HG03565 (cell line): Measurements from ENCODE around the gene SOHLH1.

ENCODE experiments used
- ATAC-seq: cut with Tn5 transposase; IDR thresholded peaks from one replicate; pipeline ENCODE4 v1.9.1; 2021; ENCODE audit warnings: mild to moderate bottlenecking, moderate library complexity; ENCODE audit not compliant: unreplicated experiment

SOHLH1 gene

DNA sequence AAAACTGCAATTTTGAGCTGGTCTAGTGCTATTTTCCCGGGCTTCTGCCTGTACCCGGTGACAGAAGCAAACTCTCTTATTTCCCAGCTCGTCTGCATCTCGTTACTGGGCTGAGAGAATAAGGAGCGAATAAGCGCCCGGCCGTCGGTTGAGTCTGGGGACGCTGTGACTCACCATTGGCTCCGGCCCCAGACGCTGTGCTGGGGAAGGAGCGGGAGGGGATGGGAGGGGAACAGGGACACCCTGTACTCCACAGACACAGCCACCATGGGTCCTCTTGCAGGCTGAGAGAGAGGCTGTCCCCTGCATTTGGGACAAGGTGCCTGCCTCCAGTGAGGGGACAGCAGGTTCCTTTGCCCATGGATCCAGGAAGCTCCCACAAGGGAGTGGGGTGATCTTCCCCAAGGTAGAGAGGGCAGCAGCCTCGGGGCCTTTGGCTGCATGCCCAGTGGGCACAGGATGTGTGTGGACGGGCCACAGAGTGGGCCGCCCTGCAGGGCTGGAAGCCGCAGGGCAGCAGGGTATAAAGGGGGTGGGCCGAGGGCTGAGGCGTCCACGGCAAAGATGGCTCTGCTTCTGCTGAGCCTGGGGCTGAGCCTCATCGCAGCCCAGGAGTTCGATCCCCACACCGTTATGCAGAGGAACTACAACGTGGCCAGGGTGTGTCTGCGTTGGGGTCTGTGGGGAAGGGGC lies 36.4 kb downstream of the SOHLH1 start, which contains the start of gene LCN9:
LCN9 (plus strand) TSS at position 552 of the 693 bp plus-strand sequence; CDS start at position 565, 13 bp downstream.
- ATAC-seq, result no peak

DNA sequence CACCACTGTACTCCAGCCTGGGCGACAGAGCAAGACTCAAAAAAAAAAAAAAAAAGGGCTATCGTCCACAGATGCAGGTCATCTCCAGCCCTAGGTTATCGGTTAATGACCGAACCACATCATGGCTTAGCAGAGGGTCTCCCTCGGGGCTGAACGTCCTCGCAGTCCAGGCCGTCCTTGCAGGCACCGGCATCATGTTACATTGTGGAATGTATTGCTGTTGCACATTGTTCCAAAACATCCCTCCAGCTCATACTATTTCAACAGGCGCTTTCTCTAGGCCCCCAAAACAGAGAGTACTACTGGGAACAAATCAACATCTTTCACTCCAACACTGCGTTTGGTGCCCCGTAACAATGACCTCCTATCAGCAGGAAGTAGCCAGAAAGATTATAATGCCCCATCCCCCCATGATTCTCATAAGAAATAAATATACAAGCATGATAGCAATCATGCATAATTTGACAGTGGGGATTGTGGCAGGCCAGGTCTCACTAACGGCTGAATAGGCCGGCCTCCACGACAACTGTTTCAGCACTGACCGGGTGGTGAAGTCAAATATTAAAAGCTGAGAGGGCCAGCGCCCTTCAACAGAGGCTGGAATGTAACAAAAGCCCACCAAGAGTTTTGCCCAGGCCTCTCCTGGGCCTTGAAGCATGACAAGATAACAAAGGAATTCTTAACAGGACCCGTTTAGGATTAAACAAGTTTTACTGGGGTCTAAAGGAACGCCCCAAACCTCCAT lies 37.3 kb downstream of the SOHLH1 start:
- ATAC-seq, result no peak

GRCh38 chr9:135660407-135660806 lies 38.9 kb downstream of the SOHLH1 start:
- ATAC-seq, result no peak

DNA sequence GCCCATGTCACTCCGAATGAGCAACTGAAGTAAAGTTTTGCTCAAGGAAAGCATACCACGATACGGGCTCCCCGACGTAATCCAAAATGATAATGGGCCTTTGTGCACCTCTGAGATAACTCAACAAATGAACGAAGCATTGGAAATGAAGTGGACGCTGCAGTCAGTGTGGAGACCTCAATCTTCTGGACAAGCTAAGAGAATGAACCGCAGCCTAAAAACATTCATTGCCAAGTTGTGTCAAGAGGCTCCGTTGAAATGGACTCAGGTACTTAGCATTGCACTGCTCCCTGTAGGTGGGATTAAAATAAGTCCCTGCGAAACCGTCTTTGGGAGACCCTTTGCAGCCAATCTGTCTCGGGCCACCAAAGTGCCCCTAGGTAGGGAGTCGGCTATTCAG lies 40.0 kb downstream of the SOHLH1 start:
- no peak for ATAC-seq

- ATAC-seq, result no peak
Measured at GRCh38 chr9:135657416-135657815, 41.9 kb downstream of the SOHLH1 start.

DNA sequence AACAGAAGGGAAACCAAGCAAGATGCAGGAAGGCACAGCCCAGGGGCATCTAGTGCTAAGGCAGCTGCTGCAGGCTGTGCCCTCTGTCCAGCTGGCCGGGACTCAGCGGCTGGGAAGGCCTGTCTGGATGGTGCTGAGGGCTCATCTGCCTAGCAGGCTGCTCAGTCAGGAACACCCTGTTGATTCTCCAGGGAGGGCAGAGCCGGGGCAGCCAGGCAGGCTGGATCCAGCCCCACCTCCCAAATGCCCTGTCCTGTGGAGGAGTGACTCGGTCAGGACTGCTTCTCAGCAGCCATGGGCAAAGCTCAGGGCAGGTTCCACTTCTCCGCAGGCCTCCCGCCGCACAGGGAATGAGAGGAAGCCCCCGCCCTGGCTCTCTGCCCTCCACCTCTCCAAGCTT lies 44.0 kb downstream of the SOHLH1 start:
- no peak for ATAC-seq

DNA sequence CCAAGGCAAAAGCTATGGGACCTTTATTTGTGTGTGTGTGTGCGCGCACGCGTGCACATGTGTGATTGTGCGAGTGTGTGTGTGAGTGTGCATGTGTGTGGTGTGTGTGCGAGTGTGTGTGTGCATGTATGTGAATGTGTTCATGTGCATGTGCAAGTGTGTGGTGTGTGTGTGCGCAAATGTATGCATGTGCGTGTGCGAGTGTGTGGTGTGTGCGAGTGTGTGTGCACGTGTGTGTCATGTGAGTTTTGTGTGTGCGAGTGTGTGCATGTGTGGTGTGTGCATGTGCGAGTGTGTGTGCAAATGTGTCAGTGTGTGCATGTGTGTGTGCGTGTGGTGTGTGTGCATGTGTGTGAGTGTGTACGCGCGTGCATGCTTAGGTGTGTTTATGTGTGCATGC lies 48.9 kb downstream of the SOHLH1 start:
- ATAC-seq, result no peak

- ATAC-seq, result no peak
Measured at GRCh38 chr9:135649508-135649907, 49.8 kb downstream of the SOHLH1 start.

DNA sequence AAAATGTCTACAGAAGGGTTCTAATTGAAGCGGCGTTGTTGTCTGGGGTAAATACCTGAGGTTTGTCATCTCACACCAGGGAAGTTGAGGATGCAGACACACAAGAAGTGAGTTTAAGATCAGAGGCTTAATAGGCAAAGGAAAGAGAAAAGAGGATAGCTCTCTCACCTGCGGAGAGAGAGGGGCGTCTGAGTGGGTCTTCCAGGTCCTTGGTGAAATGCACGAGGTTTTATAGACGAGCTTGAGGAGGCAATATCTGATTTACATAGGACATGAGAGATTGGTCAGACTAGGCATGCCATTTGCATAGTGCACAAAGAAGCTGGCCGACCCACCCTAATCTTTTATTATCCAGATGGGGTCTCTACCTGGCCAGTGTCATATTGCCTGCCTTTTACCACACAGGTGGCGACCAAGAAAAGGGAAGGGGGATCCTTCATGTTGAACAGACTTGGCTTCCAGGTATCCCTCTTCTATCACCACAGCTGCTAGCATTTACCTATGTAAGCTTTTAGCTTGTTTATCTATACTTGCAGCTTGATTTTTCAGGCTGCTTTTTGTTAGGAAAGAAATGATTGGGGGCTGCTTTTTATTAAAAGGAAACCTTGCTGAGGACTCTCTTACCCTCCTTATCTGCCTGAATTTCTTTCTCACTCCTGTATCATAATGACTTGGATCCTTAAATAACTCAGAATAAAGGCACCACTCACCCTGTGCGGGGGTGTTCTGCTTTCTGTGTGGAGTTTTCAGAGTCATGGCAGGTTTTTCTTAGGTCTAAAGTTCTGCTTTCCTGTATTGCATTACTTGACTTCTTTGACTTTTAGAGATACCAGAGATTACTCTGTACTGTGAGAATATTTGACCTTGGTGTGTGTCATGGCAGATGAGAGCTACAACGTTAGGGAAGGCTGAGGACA lies 50.5 kb downstream of the SOHLH1 start:
- ATAC-seq, result no peak

- no peak for ATAC-seq
Measured at GRCh38 chr9:135647884-135648283, 51.4 kb downstream of the SOHLH1 start.

- ATAC-seq, result no peak
Measured at GRCh38 chr9:135644631-135645218, 54.6 kb downstream of the SOHLH1 start.
